ENCODE results near the gene SULT4A1.

Gene SULT4A1

DNA sequence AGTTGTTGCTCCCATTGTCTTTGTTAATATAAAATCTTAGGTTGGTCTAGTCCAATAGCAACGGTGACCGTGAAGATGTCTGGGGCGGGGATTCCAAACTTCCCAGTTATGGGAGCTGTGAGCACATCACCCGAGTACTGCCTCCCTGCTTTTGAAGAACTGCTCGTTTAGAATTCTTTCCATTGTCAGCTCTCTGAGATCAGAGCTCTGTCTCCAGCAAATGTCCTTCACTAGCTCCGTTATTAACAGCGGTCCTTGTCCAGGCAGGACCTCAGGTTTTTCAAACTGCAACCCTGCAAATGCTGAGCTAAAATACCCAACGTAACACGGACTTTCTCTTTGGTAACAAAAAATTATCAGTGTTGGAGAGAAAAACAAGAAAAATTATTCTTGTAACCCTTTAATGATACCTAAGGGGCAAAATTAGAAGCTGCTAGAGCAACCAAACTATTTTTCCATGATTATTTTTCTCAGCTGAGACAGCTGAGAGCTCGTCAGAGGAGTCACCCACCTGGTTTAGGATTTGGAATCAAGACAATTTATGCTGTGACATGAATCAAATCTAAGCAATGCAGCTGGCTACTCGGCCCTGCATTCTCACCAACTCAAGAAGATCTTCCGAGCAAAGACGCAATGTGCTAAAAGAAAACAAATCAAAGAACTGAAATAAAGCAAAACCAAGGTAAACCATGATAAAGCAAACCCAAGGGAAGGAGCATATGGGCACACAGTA, 35.1 kb downstream of the SULT4A1 start:
- no peak for DNase-seq

DNA sequence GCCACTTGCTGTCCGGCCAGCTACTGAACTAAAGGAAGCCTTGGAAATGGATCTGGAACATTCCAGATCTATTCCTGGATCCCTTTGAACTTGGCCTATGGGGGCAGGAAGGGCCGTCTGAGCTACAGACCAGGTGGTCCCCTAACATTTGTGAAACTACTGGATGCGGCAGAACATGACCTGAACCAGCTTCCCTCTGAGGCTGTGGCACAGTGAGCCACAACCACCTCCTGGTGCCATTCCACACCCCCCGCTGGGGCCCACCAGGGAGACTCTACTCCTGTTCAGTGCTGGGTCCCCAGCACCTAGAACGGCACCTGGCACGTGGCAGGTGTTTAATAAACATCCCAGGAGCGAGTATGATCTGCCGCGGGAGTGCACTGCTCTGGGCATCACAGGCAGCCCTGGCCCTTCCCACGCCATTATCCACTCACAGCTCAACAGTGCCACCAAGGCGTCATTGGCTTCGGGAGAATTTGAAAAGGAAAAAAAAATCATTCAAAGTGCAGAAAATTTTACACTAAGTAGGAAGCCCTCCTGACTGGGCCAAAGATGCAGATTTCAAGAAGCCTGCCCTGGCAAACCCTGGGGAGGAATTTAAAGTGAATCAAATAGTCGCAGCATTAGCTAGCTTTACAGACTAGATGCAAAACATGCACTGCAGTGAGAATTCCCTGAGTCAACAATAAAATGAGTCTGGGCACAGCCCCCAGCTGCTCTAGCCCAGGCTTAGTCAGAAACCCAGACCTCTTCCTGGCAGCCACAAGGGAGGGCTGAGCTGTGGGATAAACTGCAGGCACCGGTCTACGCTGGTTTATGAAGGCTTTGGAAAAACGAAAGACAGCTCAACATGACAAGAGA, 35.9 kb downstream of the SULT4A1 start:
- DNase-seq = no peak

DNA sequence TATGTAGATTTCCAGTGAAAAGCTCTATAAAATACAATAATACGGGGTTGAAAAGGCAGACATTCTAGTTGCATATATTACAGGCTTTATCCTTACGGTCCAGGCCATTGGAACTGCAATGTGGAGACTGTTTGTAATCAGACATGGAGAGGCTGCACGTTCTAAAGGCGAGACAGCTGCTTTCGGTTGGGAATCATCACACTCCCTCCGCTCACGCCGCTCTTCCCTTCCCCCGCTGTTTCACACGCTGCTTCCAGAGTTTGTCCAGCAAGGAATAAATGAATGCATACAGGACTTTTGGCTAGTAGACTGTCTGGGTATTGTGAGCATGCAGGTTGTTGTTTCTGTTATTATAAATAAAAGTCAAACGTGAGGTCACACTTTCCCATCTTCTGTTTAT, 36.7 kb downstream of the SULT4A1 start:
- no peak for DNase-seq

DNA sequence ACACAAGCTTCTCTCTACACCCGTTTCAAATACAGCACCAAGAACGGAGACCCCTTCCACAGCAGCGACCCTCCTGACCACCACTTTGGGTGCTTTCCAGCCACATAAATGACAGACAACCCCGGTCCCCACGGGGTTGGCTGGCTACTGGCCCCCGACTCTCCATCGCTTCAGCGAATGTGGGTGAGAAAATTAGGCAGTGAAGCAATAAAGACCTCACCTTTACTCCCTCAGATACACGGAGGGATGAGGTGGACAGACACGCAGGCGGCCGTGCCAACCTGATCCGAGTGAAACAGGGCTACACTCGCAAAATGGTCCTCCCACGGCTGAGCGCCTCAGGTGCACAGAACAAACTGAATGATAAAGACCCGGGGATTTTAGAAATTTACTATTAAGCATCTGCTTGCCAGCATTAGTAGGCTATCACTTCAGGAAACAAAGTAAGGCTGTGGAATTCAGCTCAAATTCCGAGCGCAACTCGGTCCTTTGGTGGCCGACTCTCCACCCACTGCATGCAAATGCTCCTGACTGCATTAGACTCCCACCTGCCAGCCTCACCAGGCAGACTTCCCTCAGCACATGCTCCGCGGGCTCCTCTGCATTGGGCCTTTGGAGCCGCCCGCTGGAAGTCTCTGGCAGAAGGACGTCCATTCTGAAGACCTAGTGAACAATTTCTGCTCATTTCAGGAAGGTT, 37.4 kb downstream of the SULT4A1 start:
- DNase-seq = no peak

DNA sequence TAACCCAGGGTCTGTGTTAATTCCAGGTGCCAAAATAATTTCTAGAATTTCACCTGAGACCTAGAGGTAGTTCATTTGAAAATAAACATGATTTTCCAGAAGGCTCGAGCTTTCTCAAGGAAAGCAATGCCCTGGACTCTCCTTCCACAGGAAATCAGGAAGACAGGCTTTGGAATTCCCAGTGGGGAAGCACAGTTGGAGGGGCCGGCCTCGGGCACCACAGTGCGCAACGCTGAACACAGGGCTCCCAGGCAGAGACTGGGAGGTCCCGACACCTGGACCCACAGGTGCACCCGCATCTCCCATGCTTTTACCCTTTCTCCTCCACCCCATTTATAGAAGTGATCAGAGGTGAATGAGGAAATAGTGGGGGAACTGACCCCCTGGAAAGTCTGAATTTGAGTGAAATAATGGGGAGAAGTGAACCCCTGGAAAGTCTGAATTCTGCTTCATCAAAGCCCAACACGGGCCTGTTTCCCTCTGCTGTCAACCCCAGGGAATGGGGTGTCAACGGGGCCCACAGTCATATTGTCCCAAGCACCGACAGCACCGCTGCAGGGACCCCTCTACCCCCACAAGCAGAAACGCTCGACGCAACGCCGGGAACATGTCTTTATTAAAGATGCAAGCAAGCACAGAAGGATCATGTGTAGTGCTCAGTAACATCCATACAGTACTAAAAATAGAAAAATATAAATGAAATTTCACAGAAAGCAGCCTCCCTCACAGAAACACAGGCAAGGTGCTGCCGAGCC, 38.2 kb downstream of the SULT4A1 start:
- no peak for DNase-seq

DNA sequence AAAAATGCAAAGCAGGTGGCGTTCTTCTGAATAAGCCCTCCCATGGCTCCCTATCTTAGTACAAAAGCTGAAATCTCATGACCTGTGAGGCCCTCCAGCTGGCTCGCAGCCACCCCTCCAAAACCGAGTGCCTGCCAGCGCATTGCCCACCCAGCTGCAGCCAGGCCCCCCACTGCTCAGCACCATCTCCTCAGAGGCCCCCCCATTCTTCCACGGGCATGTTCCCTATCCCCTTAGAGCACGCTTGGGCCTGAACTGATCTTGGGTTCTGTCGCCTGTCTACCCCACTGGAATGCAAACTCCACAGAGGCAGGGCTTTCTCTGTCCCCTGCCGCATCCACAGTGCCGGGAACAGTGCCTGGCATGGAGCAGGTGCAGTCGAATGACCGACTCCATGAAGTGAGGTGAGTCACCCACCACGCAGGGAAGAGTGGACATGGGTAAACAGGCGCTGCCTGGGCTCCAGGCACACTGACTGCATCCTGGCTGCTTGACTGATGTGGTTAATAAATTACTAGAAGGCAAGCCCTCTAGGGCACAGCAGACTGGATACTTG, 38.9 kb downstream of the SULT4A1 start:
- DNase-seq = no peak

DNA sequence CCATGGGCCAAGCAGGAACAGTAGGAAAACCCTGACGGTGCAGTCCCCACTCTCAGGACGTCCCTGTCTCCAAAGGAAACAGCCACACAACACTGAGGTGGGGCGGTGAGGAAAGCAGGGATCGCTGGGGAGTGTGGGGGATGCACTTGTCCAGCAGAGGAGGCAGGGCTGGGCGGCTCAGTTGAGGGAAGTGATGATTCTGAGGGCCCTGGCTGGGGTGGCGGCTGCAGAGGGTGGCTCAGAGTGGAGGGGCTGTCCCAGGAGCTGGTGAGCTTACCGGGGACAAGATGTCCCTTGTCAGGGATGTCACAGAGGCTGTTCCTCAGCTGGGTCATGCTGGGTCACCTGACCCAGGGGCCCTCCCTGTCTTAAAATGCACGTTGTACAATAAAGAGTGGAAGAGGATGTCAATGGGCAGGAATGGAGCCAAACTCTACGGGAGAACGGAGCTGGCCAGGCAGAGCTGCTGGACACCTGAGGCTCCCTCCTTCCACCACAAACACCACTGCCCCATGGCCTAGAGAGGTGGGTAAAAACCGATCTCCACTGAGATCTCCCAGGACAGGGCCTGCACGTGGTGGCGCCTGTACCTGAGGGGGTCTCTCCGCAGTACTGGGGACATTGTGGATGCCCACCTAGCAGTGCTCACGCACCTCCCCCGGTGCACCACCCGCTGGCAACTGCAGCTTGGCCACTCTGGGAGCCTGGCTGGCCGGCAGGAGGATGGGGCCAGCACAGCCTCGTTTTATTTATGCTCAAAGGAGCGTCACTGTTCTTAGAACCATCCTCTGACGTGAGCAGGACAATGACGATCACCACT, 40.5 kb downstream of the SULT4A1 start:
- no peak for DNase-seq

DNA sequence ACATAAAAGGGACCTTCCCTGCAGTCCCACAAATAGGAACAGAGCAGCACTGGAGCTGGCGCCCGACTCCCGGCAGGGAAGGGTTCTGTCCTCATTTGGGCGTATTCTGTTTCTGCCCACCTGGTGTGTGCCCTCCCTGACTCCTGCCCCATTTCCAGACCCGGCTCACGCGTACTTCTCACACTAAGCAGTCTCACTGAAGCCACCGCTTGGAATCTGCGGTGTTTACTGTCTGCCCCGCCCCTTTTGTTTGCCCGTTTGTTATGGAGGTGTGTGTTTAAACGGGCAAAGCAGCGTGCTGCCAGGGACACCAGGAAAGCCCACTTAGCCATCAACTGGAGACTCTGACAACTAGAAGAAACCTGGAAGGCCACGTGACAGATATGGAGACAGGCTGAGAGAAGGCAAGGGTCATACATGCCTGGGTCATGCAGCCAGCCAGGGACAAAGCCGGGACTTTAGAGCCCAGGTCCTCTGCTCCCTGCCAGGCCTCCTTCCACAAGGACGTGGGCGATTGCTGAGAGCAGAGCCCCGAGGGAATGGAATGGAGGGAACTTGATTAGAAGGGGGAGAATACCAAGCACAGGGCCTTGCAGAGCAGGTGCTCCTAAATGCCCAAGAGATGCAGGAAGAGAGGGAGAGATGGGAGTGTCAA, 41.5 kb downstream of the SULT4A1 start:
- no peak for DNase-seq

DNA sequence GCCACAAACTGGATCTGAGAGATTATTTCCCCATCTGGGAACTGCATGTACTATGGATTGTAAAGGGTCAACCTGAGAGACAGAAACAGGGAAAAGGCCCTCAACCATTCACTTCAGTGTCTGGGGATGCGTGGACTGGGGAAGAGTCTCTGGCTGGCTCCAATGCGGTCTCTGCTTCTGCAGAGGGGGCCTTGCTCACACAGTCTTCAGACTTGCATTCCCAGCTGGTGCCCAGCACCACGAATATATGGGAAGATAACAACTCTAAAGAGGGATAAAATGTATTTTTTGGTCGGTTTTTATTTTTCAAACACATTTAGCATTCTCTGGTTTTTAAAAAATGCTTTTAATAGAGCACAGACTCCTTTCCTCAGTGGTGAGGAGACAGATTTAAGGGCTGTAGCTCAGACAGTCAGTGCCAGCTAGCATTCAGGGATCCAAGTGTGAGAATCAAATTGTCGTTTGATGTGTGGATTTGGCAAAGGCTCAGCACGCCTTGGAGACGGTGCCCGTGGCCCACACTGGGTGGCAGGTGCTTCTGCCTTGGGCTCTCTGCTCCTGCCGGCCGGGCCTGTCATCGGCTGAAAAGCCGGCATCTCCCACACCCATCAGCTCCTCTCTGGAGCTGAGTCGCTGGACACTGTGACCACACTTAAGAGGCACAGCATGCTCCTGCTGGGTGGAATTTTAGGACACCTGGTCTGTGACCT, 42.2 kb downstream of the SULT4A1 start:
- DNase-seq = no peak

DNA sequence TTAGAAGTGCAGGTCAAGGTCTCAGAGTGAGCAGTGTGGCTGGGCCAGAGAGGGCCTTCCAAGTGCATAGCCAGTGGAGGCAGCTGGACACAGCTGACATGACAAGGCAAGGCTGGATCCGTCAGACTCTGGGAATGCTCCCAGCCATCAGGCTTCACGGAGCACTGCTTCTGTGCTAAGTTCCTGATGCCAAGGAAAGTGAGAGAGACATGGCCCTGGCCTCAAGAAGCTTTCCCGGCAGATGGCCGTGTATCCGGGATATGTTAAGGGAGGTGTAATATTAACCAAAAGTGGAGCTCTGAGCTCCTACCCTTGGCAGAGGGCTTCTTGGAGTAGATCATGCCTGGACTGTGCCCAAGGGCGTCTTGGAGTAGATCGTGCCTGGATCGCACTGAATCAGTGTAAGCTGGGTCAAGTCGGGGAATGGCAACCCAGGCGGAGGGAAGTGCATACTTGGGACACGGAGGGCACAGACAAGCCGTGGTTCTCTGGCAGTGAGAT, 42.8 kb downstream of the SULT4A1 start:
- DNase-seq = no peak

DNA sequence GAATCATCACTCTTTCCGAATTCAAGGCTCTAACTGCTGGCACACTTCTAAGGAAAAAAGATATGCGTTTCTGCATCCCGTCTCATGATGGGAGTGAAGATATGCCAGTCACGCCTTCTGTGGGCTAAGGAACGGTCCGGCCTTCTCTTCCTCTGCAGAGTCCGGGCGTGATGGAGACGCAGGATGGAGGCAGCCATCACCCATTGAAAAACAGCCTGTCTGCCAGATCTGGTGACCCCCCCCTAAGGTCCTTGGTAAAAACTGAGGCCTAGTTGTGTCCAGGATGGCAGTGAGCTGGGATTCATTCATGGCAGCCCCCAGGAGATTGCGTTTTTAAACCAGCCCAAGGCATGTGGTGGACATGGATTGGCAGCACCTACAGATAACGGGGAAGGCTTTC, 43.3 kb downstream of the SULT4A1 start:
- no peak for DNase-seq

DNA sequence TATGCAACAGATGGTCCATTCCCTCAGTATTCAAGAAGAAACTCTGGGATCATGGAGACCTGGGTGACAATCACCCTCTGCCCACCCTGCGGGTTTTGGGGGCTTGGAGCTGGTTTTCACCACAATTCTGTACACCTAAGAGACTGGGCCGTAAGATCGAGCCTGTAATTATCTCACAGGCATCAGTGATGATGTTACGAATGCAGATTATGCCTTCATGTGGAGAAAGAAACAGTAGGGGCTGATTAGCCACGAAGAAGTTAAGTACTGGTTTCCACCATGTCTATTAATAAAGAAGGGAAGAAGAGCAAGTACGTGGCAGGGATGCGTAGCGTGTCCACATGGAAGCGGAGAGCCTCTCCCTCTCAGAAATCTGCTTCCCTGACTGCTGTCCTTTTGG, 44.9 kb downstream of the SULT4A1 start:
- no peak for DNase-seq

DNA sequence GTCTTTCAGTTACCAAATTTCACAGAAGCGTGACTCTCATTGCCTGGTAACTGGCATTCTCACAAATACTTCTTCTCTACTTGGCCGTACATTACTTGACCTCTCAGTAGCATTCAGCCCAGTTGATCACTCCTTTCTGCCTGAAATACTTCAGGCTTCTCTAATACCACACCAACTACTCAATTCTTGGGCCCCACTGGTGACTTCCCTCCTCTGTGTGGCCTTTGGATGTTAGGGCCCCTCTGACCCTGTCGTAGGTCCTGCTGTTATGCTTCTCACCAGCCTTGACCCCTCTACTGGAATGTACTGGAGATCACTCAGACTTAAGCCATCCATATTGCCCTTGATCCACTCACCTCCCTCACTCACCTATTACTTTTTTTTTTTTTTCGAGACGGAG, 48.0 kb downstream of the SULT4A1 start:
- no peak for DNase-seq

DNA sequence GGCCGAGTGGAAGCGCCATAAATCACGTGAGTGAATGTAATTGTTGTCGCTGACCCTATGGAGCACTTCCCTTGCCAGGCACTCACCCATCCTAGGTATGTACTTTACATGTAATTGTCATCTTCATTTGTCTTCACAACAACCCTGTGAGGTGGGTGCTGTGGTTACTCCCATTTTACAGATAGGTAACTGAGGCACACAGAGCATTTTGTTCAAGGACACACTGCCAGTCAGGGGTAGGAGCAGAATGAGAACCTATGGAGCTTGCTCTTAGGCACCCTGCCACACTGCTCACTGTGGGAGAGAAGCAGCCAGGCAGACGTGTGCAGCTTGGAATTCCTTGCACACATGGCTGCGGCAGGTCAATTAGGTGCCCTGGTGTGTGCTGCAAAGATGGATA, 49.4 kb downstream of the SULT4A1 start:
- no peak for DNase-seq

DNA sequence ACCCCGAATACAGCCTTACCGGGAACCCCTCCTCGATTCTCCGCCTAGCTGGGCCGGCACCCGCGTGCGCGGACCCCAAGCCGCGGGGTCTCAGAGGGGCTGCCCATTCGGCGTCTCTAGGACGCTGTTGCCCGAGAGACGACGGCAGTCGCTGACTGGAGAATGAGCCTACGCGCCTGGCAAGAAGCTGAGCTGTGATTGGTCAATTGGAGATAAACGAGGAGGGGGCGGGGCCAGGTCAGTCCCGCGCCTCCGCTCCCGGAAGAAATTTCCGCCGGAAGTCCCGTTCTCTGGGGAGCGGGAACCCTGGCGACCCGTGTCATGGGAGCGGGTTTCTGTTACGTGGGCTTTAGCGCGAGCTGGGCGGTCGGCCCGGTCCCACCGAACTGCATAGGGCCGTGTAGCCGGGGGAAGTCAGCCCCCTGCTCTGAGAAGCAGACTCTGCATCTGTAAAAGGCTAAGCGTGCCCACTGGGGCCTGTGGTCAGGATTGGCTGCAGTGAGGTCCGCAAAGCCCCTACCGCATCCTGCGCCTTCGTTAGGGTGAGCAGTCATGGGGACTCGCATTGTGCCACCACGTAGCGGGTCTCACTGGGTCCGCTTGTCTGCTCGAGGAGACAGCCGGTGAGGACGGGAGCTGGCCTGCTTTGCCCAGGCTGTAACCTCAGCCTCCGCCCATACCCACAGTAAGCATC, 50.0 kb downstream of the SULT4A1 start, which contains the start of gene EFCAB6:
Gene EFCAB6, minus strand, starts transcription at position 157 of the 694 bp plus-strand sequence. CDS start 29,987 bp downstream, outside the sequence.
- peak; percentile 91 for DNase-seq

DNA sequence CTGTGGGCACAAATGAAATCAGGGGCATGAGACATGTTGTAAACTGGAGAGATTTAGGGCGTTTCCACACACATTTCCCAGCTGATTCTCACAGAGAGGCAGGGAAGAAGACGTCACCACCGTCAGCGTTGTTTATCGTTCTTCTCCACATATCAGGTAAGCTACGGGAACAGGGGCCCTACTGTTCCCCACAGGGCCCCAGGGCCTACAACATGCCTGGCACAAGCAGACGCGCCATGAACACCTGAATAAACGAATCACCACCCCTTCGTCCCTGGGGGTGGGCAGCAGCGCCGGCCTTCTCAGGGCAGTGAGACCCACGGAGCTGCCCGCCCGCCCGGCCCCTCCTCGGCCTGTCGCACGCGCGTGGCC, 50.5 kb downstream of the SULT4A1 start:
- no peak for DNase-seq

DNA sequence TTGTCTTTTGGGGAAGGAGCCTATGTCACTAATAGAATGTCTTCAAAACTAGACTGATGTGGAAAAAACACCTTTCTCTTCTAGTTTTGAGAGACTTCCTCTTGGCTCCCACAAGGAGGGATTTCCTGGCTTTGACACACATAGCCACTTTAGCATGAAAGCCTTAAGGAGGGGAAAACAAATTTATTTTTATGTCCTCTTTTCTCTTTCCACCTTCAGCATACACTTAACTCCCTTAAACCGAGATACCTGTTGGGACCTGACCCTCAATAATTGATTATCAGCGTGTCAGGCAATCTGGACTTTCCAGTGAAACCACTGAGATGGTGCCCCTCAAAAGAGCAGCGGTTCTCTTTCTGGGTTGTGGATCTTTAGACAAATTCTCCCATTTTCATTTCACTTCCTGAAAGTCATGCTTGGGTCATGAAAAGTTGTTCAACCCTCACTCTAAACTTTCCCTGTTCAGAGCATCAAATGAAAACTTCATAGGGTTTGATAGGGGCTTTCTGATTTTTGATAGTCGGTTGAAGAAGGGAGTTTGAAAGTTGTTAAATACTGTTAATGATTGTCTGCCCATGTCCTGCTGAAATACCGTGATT, 59.3 kb downstream of the SULT4A1 start:
- DNase-seq = no peak

DNA sequence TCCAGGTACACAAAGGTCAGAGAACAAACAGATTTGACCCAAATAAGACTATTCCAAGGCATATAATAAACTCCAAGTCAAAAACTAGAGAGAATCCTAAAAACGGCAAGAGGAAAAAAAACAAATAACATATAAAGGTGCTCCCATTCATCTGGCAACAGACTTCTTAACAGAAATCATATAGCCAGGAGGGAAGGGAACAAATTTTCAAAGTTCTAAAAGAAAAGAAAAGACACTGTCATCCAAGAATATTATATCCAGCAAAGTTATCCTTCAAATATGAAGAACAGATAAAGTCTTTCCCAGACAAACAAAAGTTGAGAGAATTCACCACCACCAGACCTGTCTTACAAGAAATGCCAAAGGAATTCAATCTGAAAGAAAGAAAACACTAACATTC, 61.3 kb downstream of the SULT4A1 start:
- no peak for DNase-seq

DNA sequence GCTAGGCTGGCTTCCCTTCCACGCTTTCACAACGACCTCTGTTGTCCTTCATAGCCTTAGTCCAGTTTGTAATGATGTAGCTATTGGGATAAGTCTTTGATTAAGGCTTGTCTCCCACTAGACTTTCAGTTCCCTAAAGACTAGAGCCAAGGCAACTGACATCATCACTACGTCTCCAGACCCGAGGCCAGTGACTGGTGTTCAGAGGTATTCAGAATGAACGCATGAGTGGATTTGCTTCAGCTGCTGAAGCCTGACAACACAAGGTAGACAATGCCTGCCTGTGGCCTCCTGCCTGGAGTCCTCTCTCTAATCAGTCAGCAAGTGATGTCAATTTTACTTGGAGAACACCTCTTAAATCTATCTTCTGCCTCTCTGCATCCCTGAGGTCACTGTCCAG, 63.8 kb downstream of the SULT4A1 start:
- DNase-seq = no peak

All from CD4-positive, alpha-beta T cell treated with Interleukin-17A for 4 hours (primary cell).